DMS79 treated with DMSO at 0.1 percent for 48 hours (cell line): Measurements from ENCODE around the gene DHRS12.

ENCODE experiments used
- DNase-seq: peaks from one replicate; lab custom pipeline; 2025; lab: John Stamatoyannopoulos, UW

Gene DHRS12

DNA sequence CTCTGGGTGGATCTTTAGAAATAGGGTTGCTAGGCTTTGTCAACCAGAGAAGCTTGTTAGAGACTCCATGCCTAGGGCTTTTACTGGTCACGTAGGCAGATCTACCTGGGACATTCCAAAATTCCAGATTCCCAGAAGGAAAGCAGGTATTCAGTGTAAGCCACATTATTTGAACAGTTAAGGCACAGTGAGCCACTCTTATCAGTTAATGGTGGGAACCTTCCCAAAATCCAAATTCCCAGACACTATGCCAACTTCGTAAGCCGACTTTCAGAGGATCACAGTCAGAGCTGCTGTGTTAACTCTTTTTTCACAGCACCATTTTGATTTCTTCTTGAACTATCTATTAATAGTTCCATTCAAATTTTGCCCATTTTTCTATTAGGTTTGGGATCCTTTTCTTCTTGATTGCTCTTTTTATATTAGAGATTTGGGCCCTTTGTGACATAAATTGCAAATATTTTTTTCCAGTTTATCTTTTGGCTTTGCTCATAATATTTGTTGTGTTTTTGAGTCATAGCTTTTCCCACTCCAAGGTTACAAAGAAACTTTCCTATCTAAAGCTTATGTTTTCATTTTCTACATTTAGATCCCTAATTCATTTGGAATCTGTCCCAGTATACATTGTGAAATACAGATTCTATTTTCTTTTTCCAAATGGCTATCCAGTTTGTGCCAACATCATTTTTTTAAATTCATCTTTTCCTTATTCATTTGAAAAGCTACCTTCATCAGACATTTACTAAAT, 77.3 kb downstream of the DHRS12 start:
- DNase-seq, result no peak

DNA sequence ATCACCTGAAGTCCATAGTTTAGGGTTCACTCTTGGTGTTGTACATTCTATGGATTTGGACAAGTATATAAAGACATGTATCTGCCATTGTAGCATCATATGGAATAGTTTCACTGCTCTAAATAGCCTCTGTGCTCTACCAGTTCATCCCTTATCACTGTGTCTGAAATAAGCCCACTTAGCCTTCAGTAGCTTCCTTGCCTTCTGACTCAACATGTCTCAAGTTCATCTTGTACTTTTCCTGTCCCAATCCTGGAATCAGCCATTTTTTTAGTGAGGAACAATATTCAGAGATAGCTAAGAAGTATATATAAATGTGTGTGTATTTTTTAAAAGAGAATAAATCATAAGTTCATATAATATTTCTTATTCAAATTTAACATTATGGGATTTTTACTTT, 79.2 kb downstream of the DHRS12 start:
- DNase-seq, result no peak

DNA sequence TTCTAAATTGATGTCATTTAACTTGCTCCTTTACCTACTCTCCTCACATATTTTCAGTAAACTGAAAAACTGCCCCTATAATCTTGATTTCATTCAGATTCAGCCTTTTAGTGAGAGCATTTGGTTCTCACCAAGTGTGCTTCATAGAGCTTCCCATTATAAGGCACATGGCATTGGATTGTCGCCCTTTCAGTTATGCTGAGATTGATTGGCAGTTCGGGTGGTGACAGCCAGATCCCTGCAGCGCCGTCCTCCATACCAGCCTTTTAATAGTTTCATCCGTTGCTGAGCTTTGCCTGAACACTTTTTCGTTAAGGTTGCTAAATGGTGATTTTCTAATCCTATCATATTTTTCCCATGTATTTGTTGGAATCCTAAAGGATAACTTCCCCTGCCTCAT, 80.4 kb downstream of the DHRS12 start:
- no peak for DNase-seq

DNA sequence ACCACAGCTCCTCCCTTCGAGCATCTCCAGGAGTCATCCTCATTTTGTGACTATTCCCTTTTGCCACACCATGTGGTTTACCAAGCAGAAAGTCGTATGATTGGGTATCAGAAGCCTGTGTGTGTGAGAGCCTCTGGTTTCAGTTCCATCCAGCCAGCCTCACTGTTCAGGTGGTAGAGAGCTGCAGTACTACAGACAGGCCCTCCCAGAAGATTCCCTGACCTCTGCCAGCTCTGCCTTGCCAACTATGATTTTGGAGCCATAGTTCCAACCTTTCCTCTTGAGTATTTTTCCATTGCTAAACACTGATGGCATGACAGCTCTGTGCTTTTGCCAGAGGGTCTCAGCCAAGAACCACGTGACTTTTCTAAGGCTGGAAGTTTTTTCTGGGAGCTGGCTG, 82.5 kb downstream of the DHRS12 start:
- DNase-seq, result no peak

DNA sequence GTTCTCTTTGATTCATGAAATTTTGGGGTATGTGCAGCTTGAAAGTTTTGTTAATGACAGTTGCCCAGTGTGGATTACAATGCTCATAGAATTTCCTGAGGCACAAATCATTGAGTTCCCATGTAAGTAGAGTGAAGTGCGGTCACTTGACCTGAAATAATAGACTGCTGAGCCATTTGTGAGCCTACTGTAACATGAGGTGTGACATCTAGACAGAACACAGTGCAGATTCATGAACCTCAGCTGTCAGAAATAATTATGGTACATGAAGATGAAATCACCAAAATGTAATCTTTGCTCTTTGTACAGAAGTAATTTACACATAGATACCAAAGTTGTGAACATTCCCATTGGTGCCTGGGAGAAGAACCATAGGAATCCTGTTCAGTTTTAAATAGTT, 84.6 kb downstream of the DHRS12 start:
- DNase-seq, result no peak
